Tongue (tissue), 2 donors: ENCODE results near the gene SVIL. TPM values are rescaled to one million over a fixed set of nuclear protein-coding genes. Genes with fewer than 3 reads are reported as not detected.
"Not testable (repeated sequence)": the region's sequence is repeated elsewhere in the genome, so short reads cannot be mapped to it uniquely, and the experiment has no call there.

ENCODE experiments used
- DNase-seq: peaks from one replicate; pipeline ENCODE4 v3.0.0-alpha.2; 2015
- total RNA-seq: library from RNA; depleted of rRNA; stranded (reverse); fragments of >200 nt; gene quantifications from one replicate; pipeline ENCODE4 v1.2.3, GENCODE V29; 2014

SVIL gene
- total RNA-seq, 1 donor from 2014 or later, result 424 TPM

- no peak for DNase-seq
Measured at GRCh38 chr10:29649561-29650551, 15.1 kb upstream of the SVIL start.

- DNase-seq, result no peak
Measured at GRCh38 chr10:29648983-29649268, 14.2 kb upstream of the SVIL start.

GRCh38 chr10:29648114-29648982, 13.6 kb upstream of the SVIL start:
- no peak for DNase-seq

- DNase-seq, result no peak
Measured at GRCh38 chr10:29647478-29647877, 12.7 kb upstream of the SVIL start.

GRCh38 chr10:29646960-29647461, 12.2 kb upstream of the SVIL start:
- DNase-seq, result peak; percentile 71

- peak; percentile 71 for DNase-seq
Measured at GRCh38 chr10:29646238-29646902, 11.6 kb upstream of the SVIL start.

GRCh38 chr10:29643771-29644501, 9.2 kb upstream of the SVIL start:
- no peak for DNase-seq

- peak; percentile 57 for DNase-seq
Measured at GRCh38 chr10:29642990-29643389, 8.2 kb upstream of the SVIL start.

- DNase-seq, result no peak
Measured at GRCh38 chr10:29637537-29637936, 2.8 kb upstream of the SVIL start.

- peak; percentile 59 for DNase-seq
Measured at GRCh38 chr10:29636178-29636577, 1.4 kb upstream of the SVIL start.

- peak; percentile 65 for DNase-seq
Measured at GRCh38 chr10:29635711-29636144, 957 bp upstream of the SVIL start.

- DNase-seq, result no peak
Measured at GRCh38 chr10:29634105-29634504, 666 bp downstream of the SVIL start.

GRCh38 chr10:29631049-29631339, 3.8 kb downstream of the SVIL start:
- DNase-seq, result no peak

GRCh38 chr10:29630205-29631048, 4.3 kb downstream of the SVIL start:
- DNase-seq, result peak; percentile 55

- DNase-seq, result no peak
Measured at GRCh38 chr10:29628912-29629526, 5.8 kb downstream of the SVIL start.

GRCh38 chr10:29628311-29628710, 6.5 kb downstream of the SVIL start:
- DNase-seq, result no peak

GRCh38 chr10:29627201-29628132, 7.3 kb downstream of the SVIL start:
- no peak for DNase-seq

- not testable (repeated sequence) for DNase-seq
Measured at GRCh38 chr10:29624357-29624756, 10.4 kb downstream of the SVIL start.

GRCh38 chr10:29623797-29624196, 11.0 kb downstream of the SVIL start:
- DNase-seq, result no peak
